SK-N-SH treated with all-trans-retinoic acid at 6 μM for 48 hours (cell line): ENCODE results near the gene CELF4.

Experiments used
- ATAC-seq: fragments of 200-7000 bp; cut with Tn5 transposase; 3 replicates; pipeline ENCODE4 v1.9.1; 2020; ENCODE audit warnings: mild to moderate bottlenecking, moderate library complexity
- ARNTL ChIP-seq: fragments of 450-650 bp; formaldehyde crosslinking; IDR thresholded peaks from 2 replicates; pipeline ENCODE4 v1.5.0; 2020; ENCODE audit warnings: low read depth, mild to moderate bottlenecking, moderate library complexity, borderline replicate concordance
- BACH2 ChIP-seq: fragments of 250-450 bp; sonication (Bioruptor Pico); IDR thresholded peaks from 2 replicates; pipeline ENCODE4 v1.9.0; 2021; ENCODE audit warnings: mild to moderate bottlenecking, borderline replicate concordance
- CSDC2 ChIP-seq: fragments of 250-450 bp; sonication (Bioruptor Pico); IDR thresholded peaks from 2 replicates; pipeline ENCODE4 v1.5.0; 2020; ENCODE audit warnings: mild to moderate bottlenecking, moderate library complexity
- CSRNP3 ChIP-seq: fragments of 250-450 bp; sonication (Bioruptor Pico); IDR thresholded peaks from 2 replicates; pipeline ENCODE4 v1.5.1; 2021; ENCODE audit warnings: mild to moderate bottlenecking, moderate library complexity
- ESRRG ChIP-seq: fragments of 250-450 bp; sonication (Bioruptor Pico); IDR thresholded peaks from 2 replicates; pipeline ENCODE4 v1.6.1; 2021; ENCODE audit warnings: mild to moderate bottlenecking
- GLIS3 ChIP-seq: fragments of 250-450 bp; sonication (Bioruptor Pico); IDR thresholded peaks from 2 replicates; pipeline ENCODE4 v1.5.0; 2020; ENCODE audit warnings: mild to moderate bottlenecking, moderate library complexity
- ISL1 ChIP-seq: fragments of 250-450 bp; sonication (Bioruptor Pico); IDR thresholded peaks from 2 replicates; pipeline ENCODE4 v2.1.2; 2022; ENCODE audit warnings: mild to moderate bottlenecking, moderate library complexity
- OSR1 ChIP-seq: fragments of 250-450 bp; sonication (Bioruptor Pico); IDR thresholded peaks from 2 replicates; pipeline ENCODE4 v1.8.0; 2022; ENCODE audit warnings: moderate library complexity, mild to moderate bottlenecking, inconsistent platforms
- POU6F1 ChIP-seq: fragments of 250-450 bp; sonication (Bioruptor Pico); IDR thresholded peaks from 2 replicates; pipeline ENCODE4 v1.8.0; 2021; ENCODE audit warnings: low read depth, mild to moderate bottlenecking, moderate library complexity, borderline replicate concordance
- PPARA ChIP-seq: fragments of 250-450 bp; sonication (Bioruptor Pico); IDR thresholded peaks from 2 replicates; pipeline ENCODE4 v1.5.0; 2020; ENCODE audit warnings: mild to moderate bottlenecking, borderline replicate concordance
- SNAI2 ChIP-seq: fragments of 250-450 bp; sonication (Bioruptor Pico); IDR thresholded peaks from 2 replicates; pipeline ENCODE4 v1.5.0; 2020; ENCODE audit warnings: mild to moderate bottlenecking, moderate library complexity
- TCF4 ChIP-seq: fragments of 250-450 bp; sonication (Bioruptor Pico); IDR thresholded peaks from 2 replicates; pipeline ENCODE4 v1.8.0; 2021; ENCODE audit warnings: mild to moderate bottlenecking, moderate library complexity, borderline replicate concordance
- TSHZ2 ChIP-seq: fragments of 250-450 bp; sonication (Bioruptor Pico); IDR thresholded peaks from 2 replicates; pipeline ENCODE4 v1.5.0; 2020; ENCODE audit warnings: mild to moderate bottlenecking, moderate library complexity
- ZC3H10 ChIP-seq: fragments of 250-450 bp; sonication (Bioruptor Pico); IDR thresholded peaks from 2 replicates; pipeline ENCODE4 v1.5.1; 2021; ENCODE audit warnings: mild to moderate bottlenecking, moderate library complexity
- ZFP3 ChIP-seq: fragments of 250-450 bp; sonication (Bioruptor Pico); IDR thresholded peaks from 2 replicates; pipeline ENCODE4 v1.5.0; 2020; ENCODE audit warnings: mild to moderate bottlenecking, moderate library complexity
- ZFP30 ChIP-seq: fragments of 450-650 bp; formaldehyde crosslinking; IDR thresholded peaks from 2 replicates; pipeline ENCODE4 v1.5.0; 2022; ENCODE audit warnings: mild to moderate bottlenecking, moderate library complexity
- ZNF565 ChIP-seq: fragments of 450-650 bp; formaldehyde crosslinking; conservative IDR thresholded peaks from 2 replicates; pipeline ENCODE4 v1.5.0; 2020; ENCODE audit warnings: low read depth, mild to moderate bottlenecking, moderate library complexity
- ZNF70 ChIP-seq: fragments of 450-650 bp; formaldehyde crosslinking; IDR thresholded peaks from 2 replicates; pipeline ENCODE4 v1.5.0; 2020; ENCODE audit warnings: mild to moderate bottlenecking, moderate library complexity
- ZNF8 ChIP-seq: fragments of 450-650 bp; formaldehyde crosslinking; IDR thresholded peaks from 2 replicates; pipeline ENCODE4 v1.5.0; 2020; ENCODE audit warnings: mild to moderate bottlenecking, moderate library complexity
- TF ChIP-seq, protein P1 (sequence below): fragments of 250-450 bp; sonication (Bioruptor Pico); IDR thresholded peaks from 2 replicates; pipeline ENCODE4 v1.5.1; 2020; ENCODE audit warnings: low read depth, mild to moderate bottlenecking, moderate library complexity
- TF ChIP-seq, protein P2 (sequence below): fragments of 250-450 bp; sonication (Bioruptor Pico); IDR thresholded peaks from 2 replicates; pipeline ENCODE4 v1.8.0; 2020; ENCODE audit warnings: mild to moderate bottlenecking, moderate library complexity, borderline replicate concordance

Gene CELF4

GRCh38 chr18:37574113-37574512, 8.5 kb upstream of the CELF4 start:
- TF ChIP-seq, protein P1, sequence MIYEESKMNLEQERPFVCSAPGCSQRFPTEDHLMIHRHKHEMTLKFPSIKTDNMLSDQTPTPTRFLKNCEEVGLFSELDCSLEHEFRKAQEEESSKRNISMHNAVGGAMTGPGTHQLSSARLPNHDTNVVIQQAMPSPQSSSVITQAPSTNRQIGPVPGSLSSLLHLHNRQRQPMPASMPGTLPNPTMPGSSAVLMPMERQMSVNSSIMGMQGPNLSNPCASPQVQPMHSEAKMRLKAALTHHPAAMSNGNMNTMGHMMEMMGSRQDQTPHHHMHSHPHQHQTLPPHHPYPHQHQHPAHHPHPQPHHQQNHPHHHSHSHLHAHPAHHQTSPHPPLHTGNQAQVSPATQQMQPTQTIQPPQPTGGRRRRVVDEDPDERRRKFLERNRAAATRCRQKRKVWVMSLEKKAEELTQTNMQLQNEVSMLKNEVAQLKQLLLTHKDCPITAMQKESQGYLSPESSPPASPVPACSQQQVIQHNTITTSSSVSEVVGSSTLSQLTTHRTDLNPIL (CRISPR knock-in tag) = no peak
- TF ChIP-seq BACH2 (CRISPR knock-in tag) (no peak), ESRRG (CRISPR knock-in tag) (no peak), ARNTL (no peak), ZNF565 (CRISPR knock-in tag) (no peak), SNAI2 (no peak), OSR1 (CRISPR knock-in tag) (no peak), ISL1 (no peak), ZNF8 (CRISPR knock-in tag) (no peak), ZFP30 (CRISPR knock-in tag) (no peak), POU6F1 (CRISPR knock-in tag) (no peak), ZC3H10 (CRISPR knock-in tag) (no peak), CSRNP3 (no peak), ZFP3 (CRISPR knock-in tag) (no peak), CSDC2 (no peak)
- no peak for ATAC-seq

- TF ChIP-seq, protein P2, sequence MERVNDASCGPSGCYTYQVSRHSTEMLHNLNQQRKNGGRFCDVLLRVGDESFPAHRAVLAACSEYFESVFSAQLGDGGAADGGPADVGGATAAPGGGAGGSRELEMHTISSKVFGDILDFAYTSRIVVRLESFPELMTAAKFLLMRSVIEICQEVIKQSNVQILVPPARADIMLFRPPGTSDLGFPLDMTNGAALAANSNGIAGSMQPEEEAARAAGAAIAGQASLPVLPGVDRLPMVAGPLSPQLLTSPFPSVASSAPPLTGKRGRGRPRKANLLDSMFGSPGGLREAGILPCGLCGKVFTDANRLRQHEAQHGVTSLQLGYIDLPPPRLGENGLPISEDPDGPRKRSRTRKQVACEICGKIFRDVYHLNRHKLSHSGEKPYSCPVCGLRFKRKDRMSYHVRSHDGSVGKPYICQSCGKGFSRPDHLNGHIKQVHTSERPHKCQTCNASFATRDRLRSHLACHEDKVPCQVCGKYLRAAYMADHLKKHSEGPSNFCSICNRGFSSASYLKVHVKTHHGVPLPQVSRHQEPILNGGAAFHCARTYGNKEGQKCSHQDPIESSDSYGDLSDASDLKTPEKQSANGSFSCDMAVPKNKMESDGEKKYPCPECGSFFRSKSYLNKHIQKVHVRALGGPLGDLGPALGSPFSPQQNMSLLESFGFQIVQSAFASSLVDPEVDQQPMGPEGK (CRISPR knock-in tag) = no peak
- TF ChIP-seq OSR1 (CRISPR knock-in tag) (no peak), TCF4 (no peak), TSHZ2 (no peak), SNAI2 (no peak), CSRNP3 (no peak), POU6F1 (CRISPR knock-in tag) (no peak), ZNF565 (CRISPR knock-in tag) (no peak), ESRRG (CRISPR knock-in tag) (no peak), ZFP30 (CRISPR knock-in tag) (no peak), BACH2 (CRISPR knock-in tag) (no peak), ZFP3 (CRISPR knock-in tag) (no peak), GLIS3 (no peak), ARNTL (no peak), ZNF70 (CRISPR knock-in tag) (no peak), PPARA (CRISPR knock-in tag) (no peak)
- no peak for ATAC-seq
Observed at GRCh38 chr18:37572736-37573135, 7.1 kb upstream of the CELF4 start.
